Fibroblast of villous mesenchyme (primary cell): ENCODE results near the gene AGR3. TPM values are rescaled to one million over a fixed set of nuclear protein-coding genes. Genes with fewer than 3 reads are reported as not detected.
A peak's percentile ranks its signal among the peaks of the same experiment; 100 is the strongest.

ENCODE experiments used
- DNase-seq: peaks from one replicate; pipeline ENCODE4 v3.0.0-alpha.2; 2010; ENCODE audit warnings: low read depth
- H3K4me3 ChIP-seq: 2 replicates; pipeline ENCODE4 v1.5.1; 2011; ENCODE audit warnings: low read depth, mild to moderate bottlenecking, low read length
- CTCF ChIP-seq: IDR thresholded peaks from 2 replicates; pipeline ENCODE4 v1.5.1; 2012; ENCODE audit warnings: low read depth, mild to moderate bottlenecking, low read length; ENCODE audit not compliant: insufficient read depth
- total RNA-seq: library from RNA; depleted of rRNA; stranded (reverse); fragments of >200 nt; gene quantifications from 2 replicates; pipeline ENCODE4 v1.2.3, GENCODE V29; 2012

AGR3 gene
- total RNA-seq, 1 donor = not detected

DNA sequence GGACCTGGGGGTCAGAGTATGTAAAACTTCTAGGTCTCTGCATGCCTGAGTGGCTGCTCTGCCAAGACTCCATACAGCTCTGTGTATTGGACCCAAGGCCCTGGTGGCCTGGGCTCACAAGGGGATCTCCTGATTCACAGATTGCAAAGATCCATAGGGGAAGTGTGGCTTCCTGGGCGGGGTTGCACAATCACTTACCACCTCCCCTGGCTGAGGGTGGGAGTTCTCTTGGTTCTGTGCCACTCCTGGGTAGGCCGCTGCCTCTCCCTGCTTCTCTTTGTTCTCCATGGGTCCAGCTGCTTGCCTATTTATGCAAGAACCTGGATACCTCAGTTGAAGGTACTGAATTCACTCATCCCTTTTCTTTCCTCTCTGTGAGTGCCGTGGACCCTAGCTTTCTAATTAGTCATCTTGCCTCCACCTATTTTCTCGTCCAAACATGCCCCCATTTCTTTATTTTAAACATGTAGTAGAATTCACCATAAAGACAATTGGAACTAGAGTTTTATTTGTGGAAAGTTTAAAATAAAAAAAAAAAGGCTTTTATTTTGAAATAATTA, 18.5 kb upstream of the AGR3 start:
- TF ChIP-seq CTCF = no peak
- no peak overlapping the region for H3K4me3 ChIP-seq
- DNase-seq = no peak

DNA sequence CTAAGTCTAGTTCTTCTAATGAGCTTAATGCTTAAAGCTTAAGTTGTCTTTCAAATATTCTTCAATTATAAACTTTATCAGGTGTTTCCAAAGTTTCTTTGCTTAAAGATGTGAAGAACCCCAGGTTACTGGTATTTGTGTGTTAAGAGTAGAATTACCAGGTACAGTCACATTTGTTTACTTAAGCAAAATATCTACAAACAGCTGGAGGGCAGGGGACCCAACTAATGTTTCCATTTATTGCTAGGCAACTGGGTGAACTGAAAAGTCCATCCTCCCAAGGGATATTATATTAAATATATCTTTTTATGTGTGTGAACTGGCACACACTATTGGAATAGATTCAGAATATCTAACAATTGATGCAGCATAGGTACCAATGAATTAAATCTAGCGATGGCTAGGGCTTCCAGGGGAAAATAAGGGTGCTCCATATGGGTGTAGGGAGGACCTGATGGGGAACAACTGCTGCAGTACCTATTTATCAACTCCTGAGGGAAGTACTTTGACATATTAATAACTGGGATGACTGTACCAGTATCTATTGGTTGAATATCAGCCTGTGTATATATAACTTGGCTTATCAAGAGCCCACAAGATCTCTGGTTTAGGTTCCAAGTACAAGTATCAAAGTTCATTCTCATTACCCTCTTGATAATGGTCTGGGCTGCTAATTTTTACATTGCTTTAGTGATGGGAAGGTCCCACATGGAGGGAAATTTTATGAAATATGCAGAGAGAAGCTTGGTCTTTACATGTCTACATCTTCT, 10.3 kb upstream of the AGR3 start:
- DNase-seq = no peak
- H3K4me3 ChIP-seq = no peak overlapping the region
- no peak for TF ChIP-seq CTCF

DNA sequence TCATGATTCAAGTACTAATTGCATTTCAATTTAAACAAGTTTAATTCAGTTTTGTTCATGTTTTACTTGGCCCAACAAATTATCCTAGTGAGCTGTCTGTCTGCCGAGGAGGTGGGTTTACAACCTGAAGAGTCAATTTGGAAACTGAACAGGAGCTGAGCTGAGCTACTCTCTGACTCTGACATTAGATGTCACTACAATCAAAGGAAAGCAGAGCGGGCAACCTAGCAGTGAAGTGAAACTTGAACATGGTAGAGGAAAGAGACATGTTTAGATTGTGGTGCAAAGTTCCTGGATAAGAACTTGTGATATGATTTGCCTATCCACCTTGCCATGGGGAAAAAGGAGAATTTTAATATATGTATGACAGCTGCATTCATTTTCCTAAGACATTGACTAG, 9.6 kb upstream of the AGR3 start:
- peak; percentile 72 for TF ChIP-seq CTCF
- no peak overlapping the region for H3K4me3 ChIP-seq
- DNase-seq = peak; percentile 65

DNA sequence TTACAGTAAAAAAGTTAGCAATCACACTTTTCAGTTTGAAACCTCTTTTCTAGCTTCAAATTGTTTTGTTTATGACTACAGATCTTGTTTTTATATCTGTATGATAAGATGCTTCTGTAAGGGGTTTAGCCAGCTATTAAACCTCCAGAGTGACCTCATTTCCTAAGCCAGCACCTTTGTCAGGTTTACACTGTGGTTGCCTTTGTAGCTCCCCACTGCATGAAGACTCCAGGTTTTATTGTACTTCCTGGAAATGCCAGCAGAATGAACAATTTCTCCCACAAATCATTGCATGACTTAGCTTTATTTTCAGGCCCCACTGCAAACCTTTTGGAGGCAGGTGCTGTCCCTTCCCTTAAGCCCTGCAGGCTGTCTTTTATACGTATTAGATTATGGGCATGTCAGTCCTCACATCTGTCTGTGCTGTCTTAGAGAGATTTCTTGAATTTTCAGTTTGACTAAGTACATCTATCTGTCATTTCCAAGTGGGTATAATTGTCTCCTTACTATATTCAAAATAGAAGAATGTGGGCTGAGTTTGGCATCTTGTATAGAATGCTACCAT, 8.2 kb upstream of the AGR3 start:
- H3K4me3 ChIP-seq = no peak overlapping the region
- DNase-seq = no peak
- no peak for TF ChIP-seq CTCF

DNA sequence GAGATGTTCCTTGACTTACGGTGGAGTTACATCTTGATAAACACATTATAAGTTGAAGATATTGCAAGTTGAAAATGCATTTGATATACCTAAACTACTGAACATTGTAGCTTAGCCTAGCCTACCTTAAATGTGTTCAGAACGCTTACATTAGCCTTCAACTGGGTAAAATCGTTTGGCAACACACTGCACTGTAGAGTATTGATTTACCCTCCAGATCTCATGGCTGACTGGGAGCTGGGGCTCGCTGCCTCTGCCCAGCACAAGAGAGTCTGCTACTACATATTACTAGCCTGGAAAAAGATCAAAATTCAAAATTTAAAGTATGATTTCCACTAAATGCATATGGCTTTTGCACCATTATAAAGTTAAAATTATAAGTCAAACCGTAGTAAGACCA, 7.5 kb upstream of the AGR3 start:
- no peak for TF ChIP-seq CTCF
- no peak for DNase-seq
- H3K4me3 ChIP-seq = no peak overlapping the region

DNA sequence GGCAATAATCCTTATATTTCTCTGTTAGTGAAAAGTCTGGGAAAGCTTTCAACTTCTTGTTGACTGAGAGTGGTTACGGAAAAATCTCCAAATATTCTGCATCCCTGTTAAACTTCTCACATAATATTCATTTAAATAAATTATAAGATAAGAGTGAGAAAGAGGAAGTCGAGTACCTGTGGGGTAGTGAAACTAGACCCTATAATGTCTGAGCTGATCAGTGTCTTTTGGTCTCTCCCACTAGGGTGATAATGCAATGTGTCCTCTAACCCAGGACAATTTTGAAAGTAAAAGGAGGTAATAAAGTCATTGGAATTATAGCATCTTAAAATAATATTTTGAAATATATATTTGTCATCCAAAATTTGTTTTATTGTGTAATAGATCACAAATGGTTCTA, 2.1 kb upstream of the AGR3 start:
- no peak overlapping the region for H3K4me3 ChIP-seq
- TF ChIP-seq CTCF = no peak
- DNase-seq = no peak

GRCh38 chr7:16880554-16880953, 1.2 kb downstream of the AGR3 start:
- no peak for DNase-seq
- no peak for TF ChIP-seq CTCF
- H3K4me3 ChIP-seq = no peak overlapping the region
